Immature natural killer cell (primary cell): Measurements from ENCODE around the gene ABLIM2. TPM values are rescaled to one million over a fixed set of nuclear protein-coding genes. Genes with fewer than 3 reads are reported as not detected.

Experiments used
- DNase-seq, 3 donors: peaks; one replicate each; pipeline ENCODE4 v3.0.0; 2022; ENCODE audit warnings: mixed read lengths in 1 of 3
- H3K27ac Mint-ChIP-seq, 6 donors: one replicate each; pipeline ENCODE4 v1.8.0; 2020; ENCODE audit warnings: mixed read lengths in 6 of 6, mild to moderate bottlenecking in 5 of 6, inconsistent platforms in 4 of 6, moderate library complexity in 3 of 6
- H3K27me3 Mint-ChIP-seq, 3 donors: one replicate each; pipeline ENCODE4 v1.8.0; 2020 to 2021; ENCODE audit warnings: low read depth in 3 of 3, mild to moderate bottlenecking in 3 of 3, mixed read lengths in 3 of 3, moderate library complexity in 3 of 3, inconsistent platforms in 1 of 3
- H3K36me3 Mint-ChIP-seq, 3 donors: one replicate each; pipeline ENCODE4 v1.8.0; 2020; ENCODE audit warnings: mixed read lengths in 3 of 3, inconsistent platforms in 2 of 3, mild to moderate bottlenecking in 2 of 3
- H3K4me1 Mint-ChIP-seq, 2 donors: one replicate each; pipeline ENCODE4 v1.8.0; 2020; ENCODE audit warnings: inconsistent platforms in 2 of 2, mild to moderate bottlenecking in 2 of 2, mixed read lengths in 2 of 2, moderate library complexity in 1 of 2
- H3K4me3 Mint-ChIP-seq, 5 donors: one replicate each; pipeline ENCODE4 v1.8.0; 2020; ENCODE audit warnings: mild to moderate bottlenecking in 5 of 5, mixed read lengths in 5 of 5, inconsistent platforms in 3 of 5, moderate library complexity in 3 of 5
- H3K9me3 Mint-ChIP-seq, 6 donors: one replicate each; pipeline ENCODE4 v1.8.0; 2020; ENCODE audit warnings: mild to moderate bottlenecking in 6 of 6, mixed read lengths in 6 of 6, inconsistent platforms in 4 of 6, moderate library complexity in 3 of 6
- polyA plus RNA-seq, 3 donors: library from polyadenylated mRNA; unstranded; fragments of 300-500 nt; fragmentation: Illumina TruSeq; gene quantifications; one replicate each; pipeline ENCODE4 v1.2.3, GENCODE V29; 2021

ABLIM2 gene
- polyA plus RNA-seq, 3 donors from 2014 or later: 0.27 to 4.1 (median 0.43) TPM

DNA sequence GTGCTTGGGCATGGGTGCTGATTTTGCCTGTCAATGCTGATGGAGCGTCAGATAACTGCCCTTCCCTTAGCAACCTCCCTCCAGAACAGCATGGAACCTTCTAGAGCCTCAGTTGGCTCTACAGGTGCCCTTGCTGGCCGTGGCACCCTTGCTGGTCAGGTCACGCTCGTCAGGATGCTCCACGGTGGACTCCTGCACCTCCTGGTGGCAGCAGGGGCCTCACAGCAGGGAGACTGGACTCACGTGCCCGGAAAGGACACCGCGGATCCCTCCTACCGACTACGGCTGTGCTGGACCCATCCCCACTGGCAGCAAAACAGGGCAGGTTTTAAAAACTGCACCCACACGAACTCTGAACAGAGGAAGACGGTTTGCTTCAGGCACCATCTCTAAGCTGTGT, 136.8 kb downstream of the ABLIM2 start:
- Mint-ChIP-seq H3K4me1 (no peaks in the 10 kb centered on the region), H3K27ac (no peak overlapping the region), H3K36me3 (no peaks in the 10 kb centered on the region), H3K27me3 (peaks cover 4 to 5% (median 5%) of the 10 kb centered on the region in 3 donors), H3K4me3 (no peak overlapping the region), H3K9me3 (no peaks in the 10 kb centered on the region)
- no peak for DNase-seq

DNA sequence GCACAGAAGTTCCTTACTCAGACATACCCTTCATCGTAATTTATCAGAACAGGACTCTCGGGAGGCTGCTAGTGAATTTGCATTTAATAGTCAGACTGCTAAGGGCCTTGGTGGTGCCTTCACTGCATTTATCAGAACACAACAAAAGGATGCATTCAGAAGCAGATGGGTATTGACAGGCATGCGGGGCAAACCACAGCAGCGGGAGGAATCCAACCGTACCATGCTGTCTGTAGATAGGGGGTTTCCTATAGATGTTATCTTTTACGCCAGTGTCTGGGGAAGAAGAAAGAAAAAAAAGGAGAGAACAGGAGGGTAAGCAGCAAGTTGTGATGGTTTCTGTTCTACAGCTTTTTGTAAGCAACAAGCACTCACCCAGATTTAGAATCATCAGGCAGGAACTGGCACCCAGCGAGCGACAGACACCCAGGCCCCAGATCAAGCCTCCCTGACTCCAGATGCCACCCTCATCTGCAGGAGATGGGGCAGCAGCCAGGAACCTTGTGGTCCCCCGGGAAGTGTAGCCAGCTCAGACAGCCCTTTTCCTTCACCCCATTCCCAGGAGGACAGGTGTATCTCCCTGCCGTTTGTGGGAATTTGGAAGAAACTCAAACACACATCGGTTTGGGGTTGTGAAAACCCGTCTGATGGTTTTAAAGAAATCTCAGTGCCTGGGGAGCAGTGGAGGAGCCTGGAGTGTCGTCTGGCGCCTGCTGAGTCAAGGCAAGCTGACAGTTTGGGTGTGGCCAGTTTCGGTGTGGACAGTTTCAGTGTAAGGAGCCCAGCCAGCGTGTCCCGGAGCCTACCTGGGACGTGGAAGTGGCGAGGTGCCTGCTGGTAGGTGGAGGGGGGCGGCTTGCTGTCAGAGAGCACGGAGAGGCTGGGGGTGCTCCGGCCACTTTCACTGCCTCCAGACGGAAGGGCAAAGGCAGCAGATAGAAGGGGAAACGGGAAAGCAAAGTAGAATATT, 138.9 kb downstream of the ABLIM2 start:
- H3K4me3 Mint-ChIP-seq: no peak overlapping the region
- no peak overlapping the region for H3K27ac Mint-ChIP-seq
- H3K36me3 Mint-ChIP-seq: no peaks in the 10 kb centered on the region
- H3K4me1 Mint-ChIP-seq: no peaks in the 10 kb centered on the region
- peaks cover 1 to 5% (median 5%) of the 10 kb centered on the region in 3 donors for H3K27me3 Mint-ChIP-seq
- no peaks in the 10 kb centered on the region for H3K9me3 Mint-ChIP-seq
- no peak for DNase-seq

DNA sequence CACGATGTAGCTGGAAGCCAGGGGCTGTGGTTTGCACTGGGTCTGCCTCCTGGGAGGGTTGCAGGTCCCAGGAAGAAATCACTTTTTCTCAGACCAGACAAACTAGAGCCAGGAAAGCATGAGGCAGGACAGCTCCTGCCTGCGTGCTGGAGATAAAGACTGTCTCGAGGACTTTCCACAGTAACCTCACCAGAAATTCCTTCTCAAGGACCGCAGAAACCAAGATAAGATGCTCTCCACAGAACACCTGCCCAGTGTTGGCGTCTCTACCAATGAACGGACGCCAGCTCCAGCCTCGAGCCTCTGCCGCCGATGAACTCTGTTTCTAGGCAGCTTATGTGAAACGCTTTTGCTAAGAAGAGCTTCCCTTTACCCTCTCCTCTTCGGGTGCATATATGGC, 142.1 kb downstream of the ABLIM2 start:
- Mint-ChIP-seq H3K36me3 (no peaks in the 10 kb centered on the region), H3K9me3 (no peaks in the 10 kb centered on the region), H3K4me3 (no peak overlapping the region), H3K4me1 (no peaks in the 10 kb centered on the region), H3K27me3 (peaks cover 3 to 10% (median 5%) of the 10 kb centered on the region in 3 donors), H3K27ac (no peak overlapping the region)
- no peak for DNase-seq

DNA sequence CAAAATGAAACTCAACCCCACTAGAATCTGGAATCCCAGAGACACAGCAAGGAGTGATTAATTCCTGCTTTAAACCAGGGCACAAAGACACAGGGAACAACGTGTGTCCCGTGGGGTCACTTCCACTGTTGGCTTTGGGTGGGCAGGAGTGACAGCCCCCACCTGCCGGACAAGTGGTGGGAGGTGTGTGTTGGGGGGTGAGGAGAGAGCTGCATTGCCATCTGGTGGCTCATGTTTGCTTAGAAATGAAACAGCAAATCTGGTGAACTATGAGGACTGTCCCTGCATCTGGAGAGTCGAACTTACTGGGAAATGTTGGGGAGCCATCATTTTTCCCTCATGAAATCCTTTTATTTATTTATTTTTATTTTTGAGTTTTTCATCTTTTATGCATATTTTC, 143.1 kb downstream of the ABLIM2 start:
- H3K4me1 Mint-ChIP-seq: no peaks in the 10 kb centered on the region
- H3K36me3 Mint-ChIP-seq: no peaks in the 10 kb centered on the region
- H3K27me3 Mint-ChIP-seq: peaks cover 3 to 10% (median 5%) of the 10 kb centered on the region in 3 donors
- H3K4me3 Mint-ChIP-seq: no peak overlapping the region
- no peaks in the 10 kb centered on the region for H3K9me3 Mint-ChIP-seq
- no peak overlapping the region for H3K27ac Mint-ChIP-seq
- DNase-seq: no peak

DNA sequence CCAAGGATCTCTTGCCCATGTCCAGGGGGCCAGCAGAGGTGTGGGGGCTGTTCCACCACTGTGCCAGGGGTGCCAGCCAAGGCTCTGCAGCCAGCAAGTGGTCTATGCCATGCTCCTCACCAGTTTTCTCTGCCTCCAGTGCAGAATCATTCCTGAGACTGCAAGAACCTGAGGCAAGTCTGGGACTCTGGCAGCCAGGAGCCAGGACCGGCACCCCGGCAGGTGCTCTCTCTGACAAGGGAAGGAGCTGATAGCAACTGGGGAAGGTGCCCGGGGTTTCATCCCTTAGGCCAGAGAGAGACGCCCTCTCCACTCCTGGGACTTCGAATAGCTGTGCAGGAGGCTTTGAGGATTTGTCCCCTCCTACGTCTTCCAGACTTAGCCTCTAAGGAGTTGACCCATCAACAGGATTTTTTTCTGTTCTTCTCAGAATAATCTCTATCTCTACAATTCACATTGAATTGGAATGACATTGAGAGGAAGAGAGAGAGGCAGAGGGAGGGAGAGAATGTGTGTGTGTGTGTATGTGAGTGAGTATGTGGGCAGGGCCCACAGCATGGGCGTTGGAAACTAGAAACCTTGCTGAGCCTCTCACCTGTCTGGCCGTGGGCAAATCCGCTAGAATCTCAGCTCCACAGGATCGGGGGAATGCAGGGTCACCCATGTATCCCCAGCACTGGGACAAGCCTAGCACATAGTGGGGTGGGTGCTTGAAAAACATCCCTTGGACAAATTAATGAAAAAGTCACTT, 144.5 kb downstream of the ABLIM2 start:
- Mint-ChIP-seq H3K27ac (no peak overlapping the region), H3K4me3 (no peak overlapping the region), H3K9me3 (no peaks in the 10 kb centered on the region), H3K4me1 (no peaks in the 10 kb centered on the region), H3K36me3 (no peaks in the 10 kb centered on the region), H3K27me3 (peaks cover 3 to 10% (median 5%) of the 10 kb centered on the region in 3 donors)
- DNase-seq: no peak

DNA sequence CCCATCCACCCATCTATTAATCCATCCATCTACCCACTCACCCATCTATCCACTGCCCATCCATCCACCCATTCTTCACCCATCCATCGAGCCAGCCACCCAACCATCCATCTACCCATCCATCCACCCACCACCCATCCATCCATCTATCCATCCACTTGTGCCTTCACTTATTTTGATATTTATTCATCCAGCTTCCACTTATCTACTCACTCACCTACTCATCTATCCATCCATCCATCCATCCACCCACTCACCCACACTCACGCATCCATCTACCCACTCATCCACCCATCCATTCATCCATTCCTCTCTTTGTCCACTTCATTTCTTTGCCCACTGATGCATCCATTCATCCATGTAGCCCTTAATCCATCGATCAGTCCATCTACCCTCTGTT, 146.1 kb downstream of the ABLIM2 start:
- H3K4me1 Mint-ChIP-seq: no peaks in the 10 kb centered on the region
- no peaks in the 10 kb centered on the region for H3K36me3 Mint-ChIP-seq
- H3K9me3 Mint-ChIP-seq: no peaks in the 10 kb centered on the region
- H3K27ac Mint-ChIP-seq: no peak overlapping the region
- no peak overlapping the region for H3K4me3 Mint-ChIP-seq
- H3K27me3 Mint-ChIP-seq: peaks cover 3 to 10% (median 4%) of the 10 kb centered on the region in 3 donors
- DNase-seq: no peak

DNA sequence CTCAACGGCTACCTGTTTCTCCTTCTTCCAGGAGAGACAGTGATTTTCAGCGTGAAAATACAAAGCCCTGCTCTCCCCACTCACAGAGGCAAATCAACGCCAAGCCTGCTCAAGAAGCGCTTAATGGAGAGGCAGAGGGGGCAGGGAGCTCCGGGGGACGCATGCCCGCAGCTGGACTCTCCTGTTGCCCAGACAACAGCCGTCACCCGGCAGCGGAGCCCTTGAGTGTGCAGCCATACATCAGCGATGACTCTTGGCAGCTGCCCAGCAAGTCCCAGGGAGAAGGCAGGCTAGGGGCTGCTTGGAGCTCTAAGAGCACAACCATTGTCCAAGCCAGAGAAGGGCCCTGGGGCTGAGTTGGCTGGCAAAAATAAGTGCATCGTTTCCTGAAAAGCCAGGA, 148.0 kb downstream of the ABLIM2 start:
- no peak for DNase-seq
- H3K4me1 Mint-ChIP-seq: no peaks in the 10 kb centered on the region
- no peaks in the 10 kb centered on the region for H3K36me3 Mint-ChIP-seq
- peaks cover 0 to 10% (median 8%) of the 10 kb centered on the region in 3 donors for H3K27me3 Mint-ChIP-seq
- H3K4me3 Mint-ChIP-seq: no peak overlapping the region
- H3K9me3 Mint-ChIP-seq: no peaks in the 10 kb centered on the region
- no peak overlapping the region for H3K27ac Mint-ChIP-seq

DNA sequence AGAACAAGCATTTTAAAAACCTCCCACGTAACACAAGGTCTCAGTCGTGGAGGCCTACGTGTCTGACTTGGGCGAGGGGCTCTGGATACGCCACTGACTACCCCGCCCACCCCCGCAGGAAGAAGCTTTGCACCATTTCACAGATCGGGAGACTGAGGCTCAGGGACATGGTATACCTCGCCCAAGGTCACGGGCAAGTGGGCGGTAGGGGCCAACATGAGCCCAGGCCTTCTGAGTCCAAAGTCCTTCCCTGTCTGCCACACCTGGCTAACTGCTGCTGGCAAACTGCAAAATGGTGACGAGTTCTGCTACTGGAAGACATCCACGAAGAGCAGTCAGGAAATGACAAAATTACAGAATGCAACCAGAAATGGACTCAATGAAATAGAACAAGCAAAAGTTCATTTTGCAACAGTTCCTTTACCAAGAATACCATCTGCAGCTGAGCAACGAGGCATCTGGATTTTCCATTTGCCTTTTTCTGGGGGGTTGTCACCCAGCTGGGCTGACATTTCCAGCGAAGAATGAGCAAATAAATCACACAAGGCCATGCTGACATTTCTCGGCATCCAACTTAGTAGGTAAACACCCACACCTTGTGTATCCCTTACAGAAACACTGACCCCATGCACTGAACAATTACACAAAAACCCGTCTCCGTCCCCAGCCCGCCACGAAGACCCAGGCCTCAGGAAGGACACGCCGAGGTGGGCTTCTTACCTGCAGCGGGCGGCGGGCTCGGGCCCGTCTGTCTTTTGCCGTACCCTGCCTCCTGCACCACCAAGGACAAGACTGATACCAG, 148.7 kb downstream of the ABLIM2 start:
- no peaks in the 10 kb centered on the region for H3K36me3 Mint-ChIP-seq
- H3K4me3 Mint-ChIP-seq: no peak overlapping the region
- no peaks in the 10 kb centered on the region for H3K9me3 Mint-ChIP-seq
- no peak overlapping the region for H3K27ac Mint-ChIP-seq
- no peaks in the 10 kb centered on the region for H3K4me1 Mint-ChIP-seq
- peaks cover 0 to 10% (median 8%) of the 10 kb centered on the region in 3 donors for H3K27me3 Mint-ChIP-seq
- no peak for DNase-seq

DNA sequence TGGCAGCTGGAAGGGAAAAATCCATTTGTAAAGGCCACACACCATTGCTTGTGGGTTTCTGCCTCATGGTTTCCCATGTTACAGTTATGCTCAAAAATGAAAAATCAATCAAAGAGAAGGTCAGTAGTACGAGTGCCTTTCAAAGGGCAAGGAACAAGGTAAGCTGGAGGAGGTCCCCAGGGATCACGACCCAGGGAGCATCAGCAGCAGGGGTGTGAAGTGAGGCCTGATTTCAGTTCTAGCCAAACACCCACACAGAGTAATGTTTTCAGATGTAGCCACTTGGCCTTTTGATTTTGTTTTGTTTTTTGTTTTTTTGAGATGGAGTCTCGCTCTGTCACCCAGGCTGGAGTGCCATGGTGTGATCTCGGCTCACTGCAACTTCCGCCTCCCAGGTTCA, 149.5 kb downstream of the ABLIM2 start:
- DNase-seq: no peak
- peaks cover 0 to 10% (median 6%) of the 10 kb centered on the region in 3 donors for H3K27me3 Mint-ChIP-seq
- H3K9me3 Mint-ChIP-seq: no peaks in the 10 kb centered on the region
- H3K4me1 Mint-ChIP-seq: no peaks in the 10 kb centered on the region
- H3K4me3 Mint-ChIP-seq: no peak overlapping the region
- H3K36me3 Mint-ChIP-seq: no peaks in the 10 kb centered on the region
- H3K27ac Mint-ChIP-seq: no peak overlapping the region

DNA sequence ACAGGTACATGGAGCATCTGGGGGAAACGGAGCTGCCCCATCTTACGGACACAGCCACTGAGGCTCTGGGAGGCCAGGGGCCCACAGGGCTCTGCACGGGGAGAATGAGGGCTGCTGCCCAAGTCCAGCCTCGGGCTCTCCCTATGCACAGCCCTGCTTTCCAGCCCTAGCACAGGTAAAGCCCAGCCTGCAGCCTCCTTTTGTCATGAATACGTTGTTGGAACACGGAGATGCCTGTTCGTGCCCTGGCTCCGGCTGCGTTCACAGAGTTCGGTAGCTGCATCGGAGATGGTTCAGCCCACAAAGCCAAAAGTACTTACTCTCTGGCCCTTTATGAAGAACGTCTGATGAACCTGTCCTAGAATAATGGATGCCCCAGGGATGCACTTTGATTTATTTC, 150.2 kb downstream of the ABLIM2 start:
- no peak for DNase-seq
- Mint-ChIP-seq H3K4me3 (no peak overlapping the region), H3K4me1 (no peaks in the 10 kb centered on the region), H3K9me3 (no peaks in the 10 kb centered on the region), H3K27ac (no peak overlapping the region), H3K36me3 (no peaks in the 10 kb centered on the region), H3K27me3 (peaks cover 0 to 8% (median 6%) of the 10 kb centered on the region in 3 donors)

DNA sequence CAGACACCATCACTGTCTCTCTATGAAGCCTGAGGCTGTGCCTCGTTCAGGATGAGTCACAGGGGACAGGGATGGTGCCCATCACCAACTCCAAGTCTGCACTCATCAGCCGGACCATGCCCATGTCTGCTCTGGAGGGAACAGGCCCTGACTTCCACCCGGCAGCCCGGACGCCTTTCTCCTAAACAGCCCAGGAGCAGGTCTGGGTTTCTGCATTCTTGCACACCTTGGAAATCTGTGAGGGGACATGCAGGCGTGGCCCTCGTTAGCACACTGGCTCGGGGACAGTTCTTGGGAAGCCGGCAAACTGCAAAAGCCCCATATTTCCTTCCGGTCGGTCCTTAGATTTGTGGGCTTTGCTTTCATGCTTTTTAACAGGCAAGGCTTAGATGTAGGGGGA, 151.0 kb downstream of the ABLIM2 start:
- H3K27me3 Mint-ChIP-seq: peaks cover 1 to 9% (median 7%) of the 10 kb centered on the region in 3 donors
- no peaks in the 10 kb centered on the region for H3K4me1 Mint-ChIP-seq
- H3K27ac Mint-ChIP-seq: no peak overlapping the region
- H3K4me3 Mint-ChIP-seq: no peak overlapping the region
- no peak for DNase-seq
- no peaks in the 10 kb centered on the region for H3K9me3 Mint-ChIP-seq
- no peaks in the 10 kb centered on the region for H3K36me3 Mint-ChIP-seq

DNA sequence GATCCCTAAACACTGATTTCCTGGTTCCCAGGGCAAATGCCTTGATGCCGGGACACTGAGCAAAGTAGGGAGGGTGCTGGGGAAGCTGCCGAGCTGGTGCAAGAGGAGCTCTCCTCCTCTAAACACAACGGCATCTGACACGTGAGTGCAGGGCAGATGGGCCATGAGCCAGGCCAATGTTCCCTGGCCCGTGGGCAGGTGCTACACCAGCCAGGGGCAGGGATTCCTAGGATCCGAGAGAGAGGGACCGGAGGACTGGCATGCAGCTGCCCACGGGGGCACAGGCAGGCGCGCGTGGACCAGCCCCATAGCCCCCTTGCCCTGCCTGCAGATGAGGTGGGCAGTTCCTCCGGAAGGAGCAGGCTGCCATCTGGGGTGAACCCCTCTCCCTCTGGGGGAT, 152.1 kb downstream of the ABLIM2 start:
- no peaks in the 10 kb centered on the region for H3K36me3 Mint-ChIP-seq
- H3K27ac Mint-ChIP-seq: no peak overlapping the region
- no peaks in the 10 kb centered on the region for H3K4me1 Mint-ChIP-seq
- DNase-seq: no peak
- no peaks in the 10 kb centered on the region for H3K9me3 Mint-ChIP-seq
- no peak overlapping the region for H3K4me3 Mint-ChIP-seq
- H3K27me3 Mint-ChIP-seq: peaks cover 2 to 13% (median 10%) of the 10 kb centered on the region in 3 donors

DNA sequence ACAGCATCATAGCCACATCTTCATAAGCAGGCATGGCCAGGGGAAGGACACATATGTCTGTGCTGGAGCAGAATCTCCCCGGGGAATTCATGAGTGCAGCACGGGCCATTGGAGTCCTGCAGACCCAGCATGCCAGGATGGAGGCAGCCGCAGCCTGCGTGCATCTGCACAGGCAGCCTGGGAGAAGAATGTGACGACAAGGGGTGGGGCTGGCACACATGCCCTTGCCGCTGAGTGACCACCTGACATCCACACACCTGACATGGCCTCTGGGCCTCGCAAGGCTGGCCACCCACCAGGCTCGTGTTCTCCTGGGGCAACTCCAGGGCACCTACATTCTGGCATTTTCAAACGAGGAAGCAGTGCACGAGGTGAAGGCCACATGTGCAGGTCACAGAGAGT, 152.8 kb downstream of the ABLIM2 start:
- Mint-ChIP-seq H3K27me3 (peaks cover 2 to 10% (median 10%) of the 10 kb centered on the region in 3 donors), H3K36me3 (no peaks in the 10 kb centered on the region), H3K27ac (no peak overlapping the region), H3K4me1 (no peaks in the 10 kb centered on the region), H3K9me3 (no peaks in the 10 kb centered on the region), H3K4me3 (no peak overlapping the region)
- DNase-seq: no peak
